Heart left ventricle (tissue), 13 donors: Measurements from ENCODE around the gene LRRC52.

Experiments used
- POLR2A ChIP-seq, 2 donors: fragments of 450-650 bp; IDR thresholded peaks; one replicate each; pipeline ENCODE4 v1.6.1; 2017; ENCODE audit warnings: antibody characterized with exemption in 2 of 2, mild to moderate bottlenecking in 2 of 2, moderate library complexity in 2 of 2
- TF ChIP-seq, protein P1 (sequence below), 12 donors: fragments of 200-600 bp; sonication (generic) in 4 of 12; IDR thresholded peaks; one replicate each; pipeline versions ENCODE4 v1.5.0 to v1.8.0; 2018 to 2022; ENCODE audit warnings: antibody characterized with exemption in 12 of 12, mild to moderate bottlenecking in 5 of 12
- donor health status: ischemic (EF 13 %, LVEDD 7.1; RV severe dilation, severe dysfunction).
- donor health status: DM: no; HTN: yes; CAD: no.
- donor health status: DM: no; HTN: no; CAD: no.
- donor health status: ischemic (EF 25% LVEDD 6.9; RV normal size, moderate dysfunction).
- donor health status: ischemic (EF 25% LVEDD 5.7; RV mildly dilated, moderate dysfunction).
- donor health status: ischemic (EF 35%, LVEDD 5.7; RV mildly dilated, moderate dysfunction).
- donor health status: nonischemic (EF 11% LVEDD 7.7; RV severe dilation, severe dysfunction).
- donor health status: DM: yes; HTN: yes; CAD: no.
- donor health status: PGD.
- donor health status: ischemic (EF 29% LVEDD 5.4; RV normal size, mild dysfunction).
- donor health status: nonischemic (EF 23%, LVEDD 6.1; RV moderate dilation, normal function).

DNA sequence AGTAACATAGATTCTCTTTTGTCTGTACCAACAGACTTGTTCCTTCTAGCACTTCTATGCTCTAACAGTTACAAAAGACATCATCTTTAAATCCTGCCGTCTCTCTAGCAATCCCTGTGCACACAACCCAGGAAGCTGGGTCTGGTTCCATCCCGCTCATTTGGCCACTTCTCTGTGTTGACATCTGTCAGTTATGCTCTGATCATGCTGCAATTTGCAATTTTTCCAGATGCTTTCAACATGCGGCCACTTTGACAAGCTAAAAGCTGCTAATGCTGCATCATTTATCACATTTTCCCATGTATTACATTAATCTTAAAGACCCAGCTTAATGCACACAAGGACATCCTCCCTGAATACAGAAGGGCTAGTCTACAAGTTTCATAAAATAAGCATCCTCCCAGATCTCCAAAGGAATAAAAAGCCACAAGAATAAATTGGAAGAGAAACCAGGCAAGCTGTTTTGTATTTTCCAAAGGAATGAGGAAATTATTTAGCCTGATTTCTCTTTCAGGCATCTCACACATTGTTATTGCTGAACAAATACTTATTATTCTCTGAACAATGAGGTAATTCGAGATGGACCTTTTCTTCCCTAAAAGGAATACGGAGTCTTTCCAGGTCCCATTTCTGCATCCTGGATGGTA is 19.0 kb upstream of the LRRC52 start:
- TF ChIP-seq, protein P1, sequence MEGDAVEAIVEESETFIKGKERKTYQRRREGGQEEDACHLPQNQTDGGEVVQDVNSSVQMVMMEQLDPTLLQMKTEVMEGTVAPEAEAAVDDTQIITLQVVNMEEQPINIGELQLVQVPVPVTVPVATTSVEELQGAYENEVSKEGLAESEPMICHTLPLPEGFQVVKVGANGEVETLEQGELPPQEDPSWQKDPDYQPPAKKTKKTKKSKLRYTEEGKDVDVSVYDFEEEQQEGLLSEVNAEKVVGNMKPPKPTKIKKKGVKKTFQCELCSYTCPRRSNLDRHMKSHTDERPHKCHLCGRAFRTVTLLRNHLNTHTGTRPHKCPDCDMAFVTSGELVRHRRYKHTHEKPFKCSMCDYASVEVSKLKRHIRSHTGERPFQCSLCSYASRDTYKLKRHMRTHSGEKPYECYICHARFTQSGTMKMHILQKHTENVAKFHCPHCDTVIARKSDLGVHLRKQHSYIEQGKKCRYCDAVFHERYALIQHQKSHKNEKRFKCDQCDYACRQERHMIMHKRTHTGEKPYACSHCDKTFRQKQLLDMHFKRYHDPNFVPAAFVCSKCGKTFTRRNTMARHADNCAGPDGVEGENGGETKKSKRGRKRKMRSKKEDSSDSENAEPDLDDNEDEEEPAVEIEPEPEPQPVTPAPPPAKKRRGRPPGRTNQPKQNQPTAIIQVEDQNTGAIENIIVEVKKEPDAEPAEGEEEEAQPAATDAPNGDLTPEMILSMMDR (IDR thresholded peaks at IDR 0.05), result no peak
- TF ChIP-seq POLR2A (IDR thresholded peaks at IDR 0.05), result no peak
